H7 (cell line): Measurements from ENCODE around the gene PRKCE. TPM values are rescaled to one million over a fixed set of nuclear protein-coding genes. Genes with fewer than 3 reads are reported as not detected.

ENCODE experiments used
- DNase-seq: peaks from one replicate; pipeline ENCODE4 v3.0.0; 2012
- H3K27me3 ChIP-seq: 2 replicates; pipeline ENCODE4 v1.6.0; 2011; ENCODE audit warnings: mild to moderate bottlenecking, low read length; ENCODE audit not compliant: control insufficient read depth, insufficient read depth
- H3K36me3 ChIP-seq: replicated peaks from 2 replicates; pipeline ENCODE4 v1.5.1; 2011; ENCODE audit warnings: low read length; ENCODE audit not compliant: control insufficient read depth, insufficient read depth
- H3K4me3 ChIP-seq: 2 replicates; pipeline ENCODE4 v1.5.1; 2011; ENCODE audit warnings: low read depth, mild to moderate bottlenecking, control low read depth, low read length, moderate library complexity; ENCODE audit not compliant: insufficient read depth
- total RNA-seq: library from RNA; depleted of rRNA; stranded (reverse); fragments of >200 nt; shearing (Covaris generic); gene quantifications from 2 replicates; pipeline ENCODE4 v1.2.3, GENCODE V29; 2014

The PRKCE gene
- total RNA-seq, 1 experiment from 2014 or later = 1.2 TPM

- no peak overlapping the region for H3K4me3 ChIP-seq
- no peaks in the 10 kb centered on the region for H3K27me3 ChIP-seq
- no peak for DNase-seq
- no peaks in the 10 kb centered on the region for H3K36me3 ChIP-seq
These were observed 155.3 kb downstream of the PRKCE start for GRCh38 chr2:45806563-45807358.

DNA sequence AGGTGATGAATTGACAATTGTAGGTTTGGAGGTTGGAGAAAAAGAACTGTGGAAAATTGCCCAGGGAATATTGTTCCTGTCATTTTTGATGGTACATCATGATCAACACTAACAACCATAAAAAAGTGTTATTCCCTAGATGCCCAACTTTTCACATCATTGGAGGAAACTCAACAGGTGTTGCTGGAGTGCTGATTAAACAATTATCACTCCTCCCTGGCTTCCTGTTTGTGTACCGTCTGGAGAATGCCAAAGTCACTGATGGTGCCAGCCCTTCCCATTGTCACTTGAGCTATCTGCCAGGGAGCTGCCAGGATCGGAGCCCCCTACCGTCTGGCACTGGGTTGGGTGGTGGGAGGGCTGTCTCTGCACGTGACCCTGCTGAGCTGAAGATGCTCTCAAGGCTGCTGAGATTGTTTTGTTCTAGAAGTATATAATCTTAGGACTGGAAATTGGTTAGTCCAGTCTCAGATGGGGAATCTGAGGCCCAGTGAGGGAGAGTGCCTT lies 156.9 kb downstream of the PRKCE start:
- Histone ChIP-seq H3K27me3 (peaks cover 1% of the 10 kb centered on the region; the same call in 1 of the 2 replicates), H3K36me3 (no peaks in the 10 kb centered on the region), H3K4me3 (no peak overlapping the region)
- no peak for DNase-seq

GRCh38 chr2:45809205-45809604 lies 157.7 kb downstream of the PRKCE start:
- no peaks in the 10 kb centered on the region for H3K36me3 ChIP-seq
- H3K4me3 ChIP-seq = no peak overlapping the region
- DNase-seq = no peak
- peaks cover 1% of the 10 kb centered on the region; the same call in 1 of the 2 replicates for H3K27me3 ChIP-seq

DNA sequence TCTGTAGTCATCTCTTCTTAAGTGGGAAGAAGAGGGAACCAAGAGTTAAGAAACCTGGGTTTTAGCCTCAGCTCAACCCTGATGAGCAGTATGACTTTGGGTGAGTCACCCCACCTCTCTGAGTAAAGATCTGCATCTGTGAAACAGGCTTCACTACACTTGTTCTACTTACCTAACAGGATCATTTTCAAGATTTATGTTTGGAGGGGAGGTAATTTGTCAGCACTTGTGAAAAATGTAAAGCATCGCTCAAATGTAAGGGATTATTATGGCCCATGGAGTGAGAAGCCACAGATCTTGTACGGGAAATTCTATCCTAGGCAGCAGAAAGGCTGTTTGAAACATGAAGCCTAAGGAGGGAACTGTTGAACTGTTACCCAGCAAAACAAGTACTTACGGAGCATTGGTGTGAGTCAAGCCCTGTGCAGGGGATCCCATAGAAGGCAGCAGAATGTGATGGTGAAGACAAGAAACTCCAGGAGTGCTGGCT lies 160.6 kb downstream of the PRKCE start:
- DNase-seq = no peak
- no peaks in the 10 kb centered on the region for H3K36me3 ChIP-seq
- H3K4me3 ChIP-seq = no peak overlapping the region
- H3K27me3 ChIP-seq = peaks cover 1% of the 10 kb centered on the region; the same call in 1 of the 2 replicates

- Histone ChIP-seq H3K27me3 (peaks cover 1% of the 10 kb centered on the region; the same call in 1 of the 2 replicates), H3K4me3 (no peak overlapping the region), H3K36me3 (no peaks in the 10 kb centered on the region)
- DNase-seq = no peak
These were observed 161.8 kb downstream of the PRKCE start for GRCh38 chr2:45813003-45813941.

DNA sequence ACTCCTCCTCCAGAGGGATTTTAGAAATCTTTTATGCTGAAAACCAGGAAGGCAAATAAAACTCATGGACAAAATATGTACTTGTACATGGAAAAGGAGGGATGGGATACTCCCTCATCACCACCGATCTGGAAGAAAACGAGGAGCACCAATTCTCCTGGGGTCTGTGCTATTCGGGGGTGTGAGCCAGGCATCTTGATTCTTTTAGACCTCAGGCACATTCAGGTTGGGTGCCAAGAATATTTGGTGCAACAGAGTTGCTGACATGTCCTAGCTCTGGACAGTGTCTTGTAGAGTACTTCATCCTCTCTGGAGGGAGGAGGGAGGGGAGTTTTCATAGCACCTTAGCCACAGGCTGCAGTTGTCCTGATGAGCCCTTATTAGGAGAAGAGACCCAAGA lies 163.0 kb downstream of the PRKCE start:
- no peak overlapping the region for H3K4me3 ChIP-seq
- DNase-seq = no peak
- H3K36me3 ChIP-seq = no peaks in the 10 kb centered on the region
- peaks cover 1% of the 10 kb centered on the region; the same call in 1 of the 2 replicates for H3K27me3 ChIP-seq

DNA sequence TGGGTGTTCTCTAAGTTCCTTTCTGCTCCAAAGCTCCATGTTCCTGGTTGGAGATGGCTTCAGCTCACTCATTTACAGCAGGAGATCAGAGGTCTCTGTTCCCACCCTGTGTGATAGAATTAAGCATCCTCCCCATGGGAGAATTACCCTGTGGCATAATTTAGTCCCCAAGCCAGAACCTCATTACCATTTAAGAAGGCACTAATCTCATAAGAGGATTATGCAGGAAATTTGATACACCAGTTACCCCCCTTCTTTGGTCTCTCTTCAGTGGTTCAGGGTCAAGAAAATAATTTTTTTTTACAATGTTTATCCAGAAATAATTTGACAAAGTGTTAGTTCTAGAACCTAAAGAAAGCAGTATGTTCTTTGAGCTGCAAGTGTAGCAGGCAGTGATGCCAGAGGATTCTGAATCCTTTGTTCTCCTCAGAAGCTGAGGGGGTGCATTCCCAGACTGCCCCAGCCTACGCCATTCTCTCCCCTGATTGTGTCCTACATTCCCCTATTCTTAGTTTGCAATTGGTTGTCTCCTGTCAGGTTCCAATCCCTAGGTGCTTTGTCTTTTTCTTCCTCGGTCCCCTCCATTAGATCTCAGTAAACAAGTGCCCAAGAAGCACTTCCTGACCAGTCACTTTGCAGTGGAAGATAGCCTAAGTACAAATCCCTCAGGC lies 163.6 kb downstream of the PRKCE start:
- no peaks in the 10 kb centered on the region for H3K36me3 ChIP-seq
- no peak for DNase-seq
- peaks cover 1% of the 10 kb centered on the region; the same call in 1 of the 2 replicates for H3K27me3 ChIP-seq
- H3K4me3 ChIP-seq = no peak overlapping the region

DNA sequence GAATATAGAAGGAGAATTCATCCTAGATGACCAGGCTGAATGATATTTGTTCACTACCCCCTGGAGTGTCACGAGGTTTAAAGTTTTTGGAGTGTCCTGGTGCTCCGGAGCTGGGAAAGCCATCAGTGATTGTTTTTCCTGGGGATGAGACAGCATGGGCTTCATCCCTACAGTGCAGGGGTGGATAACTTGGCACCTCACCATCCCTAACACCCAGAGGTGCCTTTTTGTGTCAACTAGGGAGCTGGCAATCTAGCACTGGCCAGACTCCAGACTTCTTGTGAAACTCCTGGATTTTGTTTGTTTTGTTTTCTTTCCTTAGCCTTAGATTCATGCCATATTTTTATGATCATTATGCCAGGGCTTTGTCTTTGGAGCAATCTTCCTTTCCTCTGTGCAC lies 164.8 kb downstream of the PRKCE start:
- no peak overlapping the region for H3K4me3 ChIP-seq
- no peak for DNase-seq
- no peaks in the 10 kb centered on the region for H3K36me3 ChIP-seq
- peaks cover 1% of the 10 kb centered on the region; the same call in 1 of the 2 replicates for H3K27me3 ChIP-seq

- Histone ChIP-seq H3K36me3 (no peaks in the 10 kb centered on the region), H3K27me3 (no peaks in the 10 kb centered on the region), H3K4me3 (no peak overlapping the region)
- DNase-seq = no peak
These were observed 167.1 kb downstream of the PRKCE start for GRCh38 chr2:45818591-45818990.

- H3K36me3 ChIP-seq = no peaks in the 10 kb centered on the region
- no peak overlapping the region for H3K4me3 ChIP-seq
- no peaks in the 10 kb centered on the region for H3K27me3 ChIP-seq
- DNase-seq = no peak
These were observed 168.6 kb downstream of the PRKCE start for GRCh38 chr2:45820048-45820447.

- DNase-seq = no peak
- Histone ChIP-seq H3K27me3 (no peaks in the 10 kb centered on the region), H3K36me3 (no peaks in the 10 kb centered on the region), H3K4me3 (no peak overlapping the region)
These were observed 170.2 kb downstream of the PRKCE start for GRCh38 chr2:45821558-45822271.

- no peaks in the 10 kb centered on the region for H3K27me3 ChIP-seq
- no peak for DNase-seq
- no peaks in the 10 kb centered on the region for H3K36me3 ChIP-seq
- H3K4me3 ChIP-seq = no peak overlapping the region
These were observed 170.8 kb downstream of the PRKCE start for GRCh38 chr2:45822272-45822630.

- H3K36me3 ChIP-seq = no peaks in the 10 kb centered on the region
- H3K27me3 ChIP-seq = no peaks in the 10 kb centered on the region
- DNase-seq = no peak
- H3K4me3 ChIP-seq = no peak overlapping the region
These were observed 172.3 kb downstream of the PRKCE start for GRCh38 chr2:45823723-45824206.
